PC-9 (cell line): ENCODE results near the gene PAQR4.

Experiments
- EZH2 ChIP-seq: fragments of 200-600 bp; sonication (generic); IDR thresholded peaks from 2 replicates; pipeline ENCODE4 v1.8.0; 2017; ENCODE audit warnings: antibody characterized with exemption, low read depth
- TF ChIP-seq, protein P1 (sequence below): fragments of 200-600 bp; sonication (generic); conservative IDR thresholded peaks from 2 replicates; pipeline ENCODE4 v1.6.1; 2017; ENCODE audit warnings: mixed run types, antibody characterized with exemption, mild to moderate bottlenecking, moderate library complexity

DNA sequence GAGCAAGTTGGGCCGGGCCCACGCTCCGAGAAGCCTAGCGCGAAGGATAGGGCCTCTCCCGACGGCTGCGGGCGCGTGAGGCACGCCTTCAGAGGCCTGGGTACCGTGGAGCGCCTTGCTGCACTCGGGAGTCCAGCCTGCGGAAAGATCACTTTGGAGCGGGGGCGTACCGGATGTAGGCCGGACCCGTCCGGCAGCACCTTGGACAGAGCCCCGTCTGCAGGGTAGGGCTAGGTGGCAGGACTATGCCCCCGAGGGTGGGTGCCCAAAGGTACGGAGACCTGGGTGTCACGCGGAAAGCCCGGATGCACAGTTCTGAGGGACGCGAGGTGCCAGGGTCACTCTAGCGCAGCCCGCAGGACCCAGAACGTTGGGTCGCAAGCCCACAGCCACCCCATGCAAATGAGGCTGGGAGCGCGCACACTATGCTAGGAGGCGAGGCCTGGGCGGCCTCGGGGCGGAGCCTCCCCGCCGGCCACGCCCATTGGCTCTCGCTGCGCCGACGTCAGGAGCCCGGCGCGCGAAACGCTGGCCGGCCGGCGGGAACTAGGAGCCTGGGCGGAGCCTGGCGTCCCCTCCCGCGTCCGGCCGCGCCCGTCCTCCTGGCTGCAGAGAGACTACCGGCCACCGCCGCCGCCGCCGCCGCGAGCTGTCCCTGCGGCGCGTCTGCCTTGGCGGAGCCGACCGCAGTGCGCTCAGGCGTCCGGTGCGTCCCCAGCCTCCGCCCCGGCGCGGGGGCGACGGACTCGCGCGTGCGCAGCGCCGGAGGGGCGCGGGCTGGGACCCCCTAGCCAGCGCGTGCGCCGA lies at the start of gene PAQR4:
- TF ChIP-seq, protein P1, sequence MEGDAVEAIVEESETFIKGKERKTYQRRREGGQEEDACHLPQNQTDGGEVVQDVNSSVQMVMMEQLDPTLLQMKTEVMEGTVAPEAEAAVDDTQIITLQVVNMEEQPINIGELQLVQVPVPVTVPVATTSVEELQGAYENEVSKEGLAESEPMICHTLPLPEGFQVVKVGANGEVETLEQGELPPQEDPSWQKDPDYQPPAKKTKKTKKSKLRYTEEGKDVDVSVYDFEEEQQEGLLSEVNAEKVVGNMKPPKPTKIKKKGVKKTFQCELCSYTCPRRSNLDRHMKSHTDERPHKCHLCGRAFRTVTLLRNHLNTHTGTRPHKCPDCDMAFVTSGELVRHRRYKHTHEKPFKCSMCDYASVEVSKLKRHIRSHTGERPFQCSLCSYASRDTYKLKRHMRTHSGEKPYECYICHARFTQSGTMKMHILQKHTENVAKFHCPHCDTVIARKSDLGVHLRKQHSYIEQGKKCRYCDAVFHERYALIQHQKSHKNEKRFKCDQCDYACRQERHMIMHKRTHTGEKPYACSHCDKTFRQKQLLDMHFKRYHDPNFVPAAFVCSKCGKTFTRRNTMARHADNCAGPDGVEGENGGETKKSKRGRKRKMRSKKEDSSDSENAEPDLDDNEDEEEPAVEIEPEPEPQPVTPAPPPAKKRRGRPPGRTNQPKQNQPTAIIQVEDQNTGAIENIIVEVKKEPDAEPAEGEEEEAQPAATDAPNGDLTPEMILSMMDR: no peak
- TF ChIP-seq EZH2: no peak
